HAP-1 (cell line): ENCODE measurements around the gene DENND1A.
A peak's percentile ranks its signal among the peaks of the same experiment; 100 is the strongest.

ENCODE experiments used
- DNase-seq, 2 experiments: peaks; one replicate each; pipeline ENCODE4 v3.0.0-alpha.2; 2016 to 2020; ENCODE audit warnings: low spot score in 2 of 2
- H3K27me3 ChIP-seq: fragments of 250-450 bp; sonication (Bioruptor Pico); 2 replicates; pipeline ENCODE4 v1.5.1; 2020; ENCODE audit warnings: low read depth, mild to moderate bottlenecking, moderate library complexity
- H3K36me3 ChIP-seq: fragments of 250-450 bp; sonication (Bioruptor Pico); replicated peaks from 2 replicates; pipeline ENCODE4 v1.5.1; 2020; ENCODE audit warnings: mild to moderate bottlenecking
- H3K4me1 ChIP-seq: fragments of 250-450 bp; sonication (Bioruptor Pico); 2 replicates; pipeline ENCODE4 v1.5.1; 2020; ENCODE audit warnings: mild to moderate bottlenecking
- H3K4me3 ChIP-seq: fragments of 250-450 bp; sonication (Bioruptor Pico); 2 replicates; pipeline ENCODE4 v1.5.1; 2020; ENCODE audit warnings: mild to moderate bottlenecking, moderate library complexity
- H3K9me3 ChIP-seq: fragments of 250-450 bp; sonication (Bioruptor Pico); 2 replicates; pipeline ENCODE4 v1.5.1; 2020; ENCODE audit warnings: mild to moderate bottlenecking, moderate library complexity
- in situ Hi-C: fragments of 300-500 bp; cut with MboI; formaldehyde crosslinking; loops from 3 replicates; pipeline ENCODE4 v1.14.3; 2020; ENCODE audit warnings: low sequenced_read_pairs, inconsistent platforms, mixed read lengths

The DENND1A gene

GRCh38 chr9:123860603-123861002 is 69.3 kb downstream of the DENND1A start:
- H3K27me3 ChIP-seq: peaks cover 37% of the 10 kb centered on the region
- H3K9me3 ChIP-seq: no peaks in the 10 kb centered on the region
- peaks cover 37% of the 10 kb centered on the region for H3K4me1 ChIP-seq
- no peaks in the 10 kb centered on the region for H3K36me3 ChIP-seq
- in situ Hi-C loops: loop anchor here (10.0 kb wide), 1 partner anchor 144 kb away; no protein-coding TSS in a partner anchor
- no peak overlapping the region for H3K4me3 ChIP-seq
- DNase-seq: peak; percentile 48 to 73

DNA sequence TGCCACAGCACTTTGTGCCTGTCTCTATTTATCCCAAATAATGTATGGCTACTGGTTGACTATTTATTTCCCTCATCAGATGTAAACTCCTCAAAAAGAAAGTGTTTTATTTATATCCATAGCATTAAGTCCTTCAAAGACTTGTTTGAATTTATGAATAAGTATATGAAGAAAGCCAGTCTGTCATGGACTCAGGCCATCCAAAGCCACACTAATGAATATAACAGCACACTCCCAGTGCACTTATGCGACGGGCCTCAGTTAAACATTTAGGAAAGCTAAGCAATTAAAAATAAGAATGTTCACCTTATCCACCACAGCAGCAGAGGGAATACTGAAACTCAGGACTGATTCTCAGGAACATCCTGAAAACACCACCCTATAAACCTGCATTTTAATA is 77.5 kb downstream of the DENND1A start:
- Histone ChIP-seq H3K9me3 (no peaks in the 10 kb centered on the region; the same call in 1 of the 2 replicates), H3K4me3 (no peak overlapping the region), H3K27me3 (peaks cover 3% of the 10 kb centered on the region; the same call in 1 of the 2 replicates), H3K4me1 (no peaks in the 10 kb centered on the region), H3K36me3 (no peaks in the 10 kb centered on the region)
- in situ Hi-C loops: no loop called here
- DNase-seq: no peak

GRCh38 chr9:123851851-123852250 is 78.1 kb downstream of the DENND1A start:
- Histone ChIP-seq H3K4me1 (no peaks in the 10 kb centered on the region), H3K9me3 (peaks cover 4% of the 10 kb centered on the region; the same call in 1 of the 2 replicates), H3K4me3 (no peak overlapping the region), H3K36me3 (no peaks in the 10 kb centered on the region), H3K27me3 (no peaks in the 10 kb centered on the region)
- in situ Hi-C loops: no loop called here
- no peak for DNase-seq

DNA sequence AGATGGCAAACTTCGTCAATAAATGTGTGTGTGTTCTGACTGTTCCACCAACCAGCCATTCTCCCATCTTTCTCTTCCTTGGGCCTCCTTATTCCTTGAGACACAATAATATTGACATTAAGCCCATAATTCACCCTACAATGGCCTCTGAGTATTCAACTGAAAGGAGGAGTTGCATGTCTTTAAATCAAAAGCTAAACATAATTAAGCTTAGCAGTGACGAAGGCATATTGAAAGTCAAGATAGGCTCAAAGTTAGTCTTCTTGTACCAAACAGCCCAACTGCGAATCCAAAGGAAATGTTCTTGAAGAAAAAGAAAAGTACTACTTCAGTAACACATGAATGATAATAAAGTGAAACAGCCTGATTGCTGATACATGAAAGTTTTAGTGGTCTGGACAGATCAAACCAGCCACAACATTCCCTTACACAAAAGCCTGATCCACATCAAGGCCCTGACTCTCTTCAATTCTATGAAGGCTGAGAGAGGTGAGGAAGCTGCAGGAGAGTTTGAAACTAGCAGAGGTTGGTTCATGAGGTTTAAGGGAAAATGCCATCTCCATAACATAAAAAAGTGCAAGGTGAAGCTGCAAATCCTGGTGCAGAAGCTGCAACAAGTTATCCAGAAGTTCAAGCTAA is 81.4 kb downstream of the DENND1A start:
- peaks cover 4% of the 10 kb centered on the region; the same call in 1 of the 2 replicates for H3K9me3 ChIP-seq
- in situ Hi-C loops: no loop called here

DNA sequence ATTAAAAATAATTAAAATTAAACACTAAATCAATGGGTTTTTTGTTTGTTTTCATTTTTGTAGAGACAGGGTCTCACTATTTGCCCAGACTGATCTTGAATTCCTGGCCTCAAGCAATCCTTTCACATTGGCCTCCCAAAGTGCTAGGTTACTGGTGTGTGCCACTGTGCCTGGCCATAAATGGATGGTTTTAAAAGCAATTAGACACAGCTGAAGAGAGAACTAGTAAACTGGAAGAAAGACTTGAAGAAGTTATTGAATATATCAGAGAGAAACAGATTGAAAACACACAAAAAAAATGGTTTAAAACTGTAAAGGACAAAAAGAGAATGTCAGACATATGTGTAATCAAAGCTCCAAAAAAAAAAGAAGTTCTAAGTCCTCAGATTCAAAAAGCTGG is 83.0 kb downstream of the DENND1A start:
- DNase-seq: no peak
- in situ Hi-C loops: no loop called here
- Histone ChIP-seq H3K4me1 (no peaks in the 10 kb centered on the region), H3K27me3 (no peaks in the 10 kb centered on the region), H3K36me3 (no peaks in the 10 kb centered on the region), H3K4me3 (no peak overlapping the region), H3K9me3 (peaks cover 4% of the 10 kb centered on the region; the same call in 1 of the 2 replicates)

More for the DNA sequence above, 81.4 kb downstream of the DENND1A start:
- no peaks in the 10 kb centered on the region for H3K27me3 ChIP-seq
- H3K4me1 ChIP-seq: no peaks in the 10 kb centered on the region
- no peak overlapping the region for H3K4me3 ChIP-seq
- H3K36me3 ChIP-seq: no peaks in the 10 kb centered on the region
- DNase-seq: no peak

DNA sequence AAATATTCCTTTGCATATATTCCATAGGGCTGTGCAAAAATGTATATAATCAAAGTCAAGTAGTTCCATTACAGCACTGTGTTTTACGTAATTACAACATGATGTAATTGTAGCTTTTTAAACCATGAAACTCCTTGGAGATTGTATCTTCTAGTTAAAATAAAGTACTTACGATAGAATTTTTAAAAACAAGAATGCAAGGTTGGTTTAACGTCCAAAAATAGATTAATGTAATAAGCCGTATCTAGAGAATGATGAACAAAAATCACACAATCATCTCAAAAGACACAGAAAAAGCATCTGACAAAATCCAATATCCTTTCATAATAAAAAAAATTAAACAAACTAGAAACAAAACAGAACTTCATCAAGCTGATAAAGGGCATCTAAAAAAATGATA is 86.2 kb downstream of the DENND1A start:
- in situ Hi-C loops: no loop called here
- no peaks in the 10 kb centered on the region for H3K27me3 ChIP-seq
- H3K4me1 ChIP-seq: peaks cover 12% of the 10 kb centered on the region
- H3K9me3 ChIP-seq: peaks cover 4% of the 10 kb centered on the region; the same call in 1 of the 2 replicates
- no peak overlapping the region for H3K4me3 ChIP-seq
- H3K36me3 ChIP-seq: no peaks in the 10 kb centered on the region
- no peak for DNase-seq

DNA sequence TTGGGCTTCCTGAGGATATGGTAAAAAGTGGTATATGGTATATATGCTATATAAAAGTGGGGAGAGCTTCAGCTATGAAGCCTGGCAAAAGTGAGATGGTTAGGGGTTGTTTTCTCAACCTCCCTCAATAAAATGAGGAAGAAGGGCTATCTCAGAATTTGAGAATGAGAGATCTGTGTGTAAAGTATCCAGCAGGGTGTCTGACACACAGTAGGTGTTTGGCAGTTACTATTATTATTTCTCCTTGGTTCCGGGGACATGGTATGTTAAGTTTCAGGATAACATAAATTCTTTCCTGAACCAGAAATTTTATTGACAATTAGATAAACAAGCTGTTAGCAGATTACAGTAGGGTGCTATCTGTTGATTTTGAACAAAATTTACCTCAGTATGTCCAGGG is 94.1 kb downstream of the DENND1A start:
- H3K9me3 ChIP-seq: no peaks in the 10 kb centered on the region
- in situ Hi-C loops: no loop called here
- no peak for DNase-seq
- peaks cover 15% of the 10 kb centered on the region for H3K4me1 ChIP-seq
- H3K27me3 ChIP-seq: no peaks in the 10 kb centered on the region
- H3K36me3 ChIP-seq: no peaks in the 10 kb centered on the region
- H3K4me3 ChIP-seq: no peak overlapping the region

- H3K4me1 ChIP-seq: peaks cover 14% of the 10 kb centered on the region
- no peaks in the 10 kb centered on the region for H3K36me3 ChIP-seq
- H3K27me3 ChIP-seq: no peaks in the 10 kb centered on the region
- in situ Hi-C loops: no loop called here
- H3K9me3 ChIP-seq: no peaks in the 10 kb centered on the region
- H3K4me3 ChIP-seq: no peak overlapping the region
- DNase-seq: no peak
Observed at GRCh38 chr9:123834889-123835562, 94.9 kb downstream of the DENND1A start.

DNA sequence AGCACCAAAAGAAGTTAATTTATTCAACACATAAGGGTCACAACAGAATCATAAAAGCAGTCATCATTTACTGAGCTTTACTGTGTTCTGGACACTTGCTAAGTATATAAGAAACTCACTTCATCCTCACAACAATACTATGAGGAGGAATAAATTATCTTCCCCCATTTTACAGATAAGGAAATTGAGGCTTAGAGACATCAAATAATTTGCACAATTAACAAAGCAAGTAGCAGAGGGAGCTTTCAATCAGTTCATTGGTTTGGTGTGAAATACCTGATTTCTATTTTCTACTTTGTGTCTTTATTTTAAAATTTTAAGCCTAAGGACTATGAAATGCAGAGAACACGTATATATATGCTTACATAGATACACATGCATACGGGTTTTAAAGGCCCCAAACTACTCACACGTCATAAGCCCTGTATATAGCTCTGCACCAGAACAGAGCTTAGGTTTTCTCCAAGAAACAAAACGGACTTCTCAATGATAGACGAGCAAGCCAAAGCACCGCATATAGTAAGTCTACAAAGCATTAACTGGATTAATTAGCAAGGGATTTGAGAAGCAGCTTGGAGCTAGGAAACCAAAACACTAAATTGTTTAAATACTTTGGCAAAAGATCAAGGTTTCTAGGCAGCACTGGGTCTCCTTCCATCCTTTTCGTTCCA is 95.6 kb downstream of the DENND1A start:
- DNase-seq: no peak
- Histone ChIP-seq H3K27me3 (no peaks in the 10 kb centered on the region), H3K36me3 (no peaks in the 10 kb centered on the region), H3K4me1 (peaks cover 7% of the 10 kb centered on the region), H3K4me3 (no peak overlapping the region), H3K9me3 (no peaks in the 10 kb centered on the region)
- in situ Hi-C loops: no loop called here

GRCh38 chr9:123832858-123833650 is 96.9 kb downstream of the DENND1A start:
- Histone ChIP-seq H3K9me3 (peaks cover 5% of the 10 kb centered on the region; the same call in 1 of the 2 replicates), H3K27me3 (no peaks in the 10 kb centered on the region), H3K4me3 (no peak overlapping the region), H3K36me3 (no peaks in the 10 kb centered on the region), H3K4me1 (peaks cover 3% of the 10 kb centered on the region; the same call in 1 of the 2 replicates)
- in situ Hi-C loops: no loop called here
- no peak for DNase-seq

DNA sequence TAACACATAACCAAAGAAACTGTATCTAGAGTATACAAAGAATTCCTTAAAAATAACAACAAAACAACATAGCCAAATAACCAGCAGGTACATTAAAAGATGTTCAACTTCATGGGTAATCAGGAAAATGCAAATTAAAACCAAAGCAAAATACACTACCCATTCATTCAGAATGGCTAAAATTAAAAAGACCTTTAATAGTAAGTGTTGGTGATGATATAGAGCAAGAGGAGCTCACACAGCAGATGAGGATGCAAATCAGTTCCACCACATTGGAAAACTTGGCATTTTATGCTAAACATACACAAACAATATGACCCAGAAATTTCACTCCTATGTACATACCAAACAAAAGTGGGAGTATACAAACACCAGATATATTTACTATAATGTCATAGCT is 97.8 kb downstream of the DENND1A start:
- Histone ChIP-seq H3K4me3 (no peak overlapping the region), H3K9me3 (peaks cover 5% of the 10 kb centered on the region; the same call in 1 of the 2 replicates), H3K4me1 (peaks cover 3% of the 10 kb centered on the region; the same call in 1 of the 2 replicates), H3K27me3 (no peaks in the 10 kb centered on the region), H3K36me3 (no peaks in the 10 kb centered on the region)
- in situ Hi-C loops: no loop called here
- no peak for DNase-seq

- Histone ChIP-seq H3K4me3 (no peak overlapping the region), H3K9me3 (peaks cover 5% of the 10 kb centered on the region; the same call in 1 of the 2 replicates), H3K4me1 (no peaks in the 10 kb centered on the region), H3K36me3 (no peaks in the 10 kb centered on the region), H3K27me3 (no peaks in the 10 kb centered on the region)
- DNase-seq: no peak
- in situ Hi-C loops: no loop called here
Observed at GRCh38 chr9:123828449-123828848, 101.5 kb downstream of the DENND1A start.

- Histone ChIP-seq H3K9me3 (peaks cover 5% of the 10 kb centered on the region; the same call in 1 of the 2 replicates), H3K4me1 (peaks cover 3% of the 10 kb centered on the region; the same call in 1 of the 2 replicates), H3K36me3 (no peaks in the 10 kb centered on the region), H3K27me3 (no peaks in the 10 kb centered on the region), H3K4me3 (no peak overlapping the region)
- no peak for DNase-seq
- in situ Hi-C loops: no loop called here
Observed at GRCh38 chr9:123825342-123826060, 104.4 kb downstream of the DENND1A start.
